ENCODE data around the gene GNAO1. TPM values are rescaled to one million over a fixed set of nuclear protein-coding genes. Genes with fewer than 3 reads are reported as not detected.
"Not testable (repeated sequence)": the region's sequence is repeated elsewhere in the genome, so short reads cannot be mapped to it uniquely, and the experiment has no call there.

The GNAO1 gene
- total and polyA plus RNA-seq, 7 donors = 0.35 to 1.9 (median 0.60) TPM

DNA sequence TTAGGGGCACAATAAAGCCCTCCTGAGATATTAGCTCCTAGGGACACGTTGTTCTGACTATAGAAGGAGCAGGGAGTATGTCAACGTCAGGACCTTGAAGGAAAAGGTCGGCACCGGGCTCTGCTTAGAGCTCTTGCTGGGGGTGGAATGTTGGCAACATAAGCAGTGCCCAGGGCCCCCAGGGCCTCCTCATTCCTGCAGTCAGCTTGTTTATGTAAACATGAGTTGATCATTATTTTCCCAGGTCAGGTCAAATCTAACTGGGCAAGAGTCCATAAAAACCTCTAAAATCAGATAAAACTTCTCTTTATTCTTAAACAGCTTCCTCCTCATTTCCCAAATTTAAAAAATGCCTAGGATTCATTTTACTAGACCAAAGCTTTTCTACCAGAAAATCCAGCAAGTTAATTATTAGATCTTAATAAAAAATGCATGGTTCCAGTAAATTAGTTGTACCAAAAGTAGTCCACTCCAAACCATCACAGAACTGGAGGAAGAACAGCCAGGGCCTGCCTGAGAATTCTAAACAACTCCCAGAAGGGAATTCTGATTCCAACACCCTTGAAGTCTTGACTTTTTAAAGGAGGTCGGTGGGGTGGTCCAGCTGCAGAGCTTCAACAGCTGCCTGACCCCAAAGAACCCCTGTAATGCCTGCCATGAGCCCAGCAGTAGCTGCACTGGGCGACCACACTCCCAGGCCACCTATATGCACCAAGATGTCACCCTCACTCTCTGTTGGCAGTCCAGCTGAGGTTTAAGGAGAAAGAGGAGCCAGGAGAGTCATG, 179.8 kb downstream of the GNAO1 start:
- Histone ChIP-seq H3K4me1 (peaks cover 28% of the 10 kb centered on the region), H3K4me3 (no peak overlapping the region), H3K27ac (no peak overlapping the region), H3K27me3 (ENCODE audit: insufficient read depth in 3 of 3, low read length in 2 of 3) (no peaks in the 10 kb centered on the region), H3K36me3 (ENCODE audit: insufficient read depth in 1 of 2, low read depth in 1 of 2) (peaks cover 0 to 41% of the 10 kb centered on the region in 2 donors), H3K9me3 (no peaks in the 10 kb centered on the region)
- intact Hi-C loops (cut with DNase I) = no loop called here
- ATAC-seq (peak; percentile 26 to 54 (median 44)), DNase-seq (no peak)
- 13 to 27% (median 18%) methylated on average over 6 of the region's 6 CpGs for WGBS, 3 donors
- TF ChIP-seq, protein P1, sequence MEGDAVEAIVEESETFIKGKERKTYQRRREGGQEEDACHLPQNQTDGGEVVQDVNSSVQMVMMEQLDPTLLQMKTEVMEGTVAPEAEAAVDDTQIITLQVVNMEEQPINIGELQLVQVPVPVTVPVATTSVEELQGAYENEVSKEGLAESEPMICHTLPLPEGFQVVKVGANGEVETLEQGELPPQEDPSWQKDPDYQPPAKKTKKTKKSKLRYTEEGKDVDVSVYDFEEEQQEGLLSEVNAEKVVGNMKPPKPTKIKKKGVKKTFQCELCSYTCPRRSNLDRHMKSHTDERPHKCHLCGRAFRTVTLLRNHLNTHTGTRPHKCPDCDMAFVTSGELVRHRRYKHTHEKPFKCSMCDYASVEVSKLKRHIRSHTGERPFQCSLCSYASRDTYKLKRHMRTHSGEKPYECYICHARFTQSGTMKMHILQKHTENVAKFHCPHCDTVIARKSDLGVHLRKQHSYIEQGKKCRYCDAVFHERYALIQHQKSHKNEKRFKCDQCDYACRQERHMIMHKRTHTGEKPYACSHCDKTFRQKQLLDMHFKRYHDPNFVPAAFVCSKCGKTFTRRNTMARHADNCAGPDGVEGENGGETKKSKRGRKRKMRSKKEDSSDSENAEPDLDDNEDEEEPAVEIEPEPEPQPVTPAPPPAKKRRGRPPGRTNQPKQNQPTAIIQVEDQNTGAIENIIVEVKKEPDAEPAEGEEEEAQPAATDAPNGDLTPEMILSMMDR (IDR thresholded peaks at IDR 0.05) = no peak

DNA sequence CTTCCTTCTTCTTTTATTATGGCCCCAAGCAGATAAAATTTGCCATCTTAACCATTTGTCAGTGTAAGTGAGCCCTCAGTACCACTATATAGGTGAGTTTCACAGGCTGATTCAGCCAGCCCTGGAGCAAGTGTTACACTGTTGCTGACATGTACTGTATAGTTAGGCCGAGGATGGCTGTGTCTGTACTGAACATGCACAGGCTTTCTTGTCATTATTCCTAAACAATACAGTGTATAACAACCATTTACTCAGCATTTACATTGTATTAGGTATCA, 180.3 kb downstream of the GNAO1 start:
- ATAC-seq = peak in 1 of 4 donors; percentile 26
- H3K9me3 ChIP-seq = no peaks in the 10 kb centered on the region
- H3K27ac ChIP-seq = no peak overlapping the region
- H3K4me1 ChIP-seq = peaks cover 28% of the 10 kb centered on the region
- intact Hi-C loops (cut with DNase I) = no loop called here
- H3K36me3 ChIP-seq (ENCODE audit: insufficient read depth in 1 of 2, low read depth in 1 of 2) = peaks cover 0 to 37% of the 10 kb centered on the region in 2 donors
- WGBS, 3 donors = 88 to 100% (median 89%) methylated on average over 1 of the region's 1 CpG
- no peaks in the 10 kb centered on the region for H3K27me3 ChIP-seq (ENCODE audit: insufficient read depth in 3 of 3, low read length in 2 of 3)
- DNase-seq = no peak
- no peak overlapping the region for H3K4me3 ChIP-seq
- TF ChIP-seq, protein P1 (IDR thresholded peaks at IDR 0.05) = no peak

DNA sequence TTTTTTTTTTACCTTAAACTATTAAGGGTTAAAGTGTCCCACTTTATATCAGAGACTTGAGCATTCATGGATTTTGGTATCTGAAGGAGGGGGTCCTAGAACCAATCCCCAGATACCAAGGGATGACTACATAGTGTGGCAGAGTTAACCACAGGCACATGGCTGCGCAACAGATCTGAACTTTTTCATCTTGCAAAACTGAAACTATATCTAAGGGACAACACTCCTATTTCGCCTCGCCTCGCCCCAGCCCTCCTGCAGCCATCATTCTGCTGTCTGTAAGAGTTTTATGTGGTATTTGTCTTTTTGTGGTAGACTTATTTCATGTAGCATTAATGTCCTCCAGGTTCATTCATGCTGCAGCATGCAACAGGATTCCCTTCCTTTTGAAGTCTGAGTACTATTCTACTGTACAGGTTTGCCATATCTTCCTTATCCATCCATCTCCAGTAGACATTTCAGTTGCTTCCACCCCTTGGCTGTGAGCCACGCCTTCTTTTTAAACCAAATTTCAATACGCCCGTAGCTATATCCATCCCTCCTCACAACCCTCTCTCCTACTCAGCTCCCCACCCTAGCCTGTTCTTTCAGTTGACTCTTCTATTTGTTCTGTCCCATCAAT, 180.8 kb downstream of the GNAO1 start:
- no peak overlapping the region for H3K4me3 ChIP-seq
- DNase-seq = no peak
- peaks cover 0 to 31% of the 10 kb centered on the region in 2 donors for H3K36me3 ChIP-seq (ENCODE audit: insufficient read depth in 1 of 2, low read depth in 1 of 2)
- H3K9me3 ChIP-seq = no peaks in the 10 kb centered on the region
- peaks cover 28% of the 10 kb centered on the region for H3K4me1 ChIP-seq
- TF ChIP-seq, protein P1 (IDR thresholded peaks at IDR 0.05) = no peak
- intact Hi-C loops (cut with DNase I) = no loop called here
- H3K27me3 ChIP-seq (ENCODE audit: insufficient read depth in 3 of 3, low read length in 2 of 3) = no peaks in the 10 kb centered on the region
- peak in 1 of 4 donors; percentile 26 for ATAC-seq
- no peak overlapping the region for H3K27ac ChIP-seq
- 80 to 92% (median 87%) methylated on average over 7 of the region's 7 CpGs for WGBS, 3 donors

DNA sequence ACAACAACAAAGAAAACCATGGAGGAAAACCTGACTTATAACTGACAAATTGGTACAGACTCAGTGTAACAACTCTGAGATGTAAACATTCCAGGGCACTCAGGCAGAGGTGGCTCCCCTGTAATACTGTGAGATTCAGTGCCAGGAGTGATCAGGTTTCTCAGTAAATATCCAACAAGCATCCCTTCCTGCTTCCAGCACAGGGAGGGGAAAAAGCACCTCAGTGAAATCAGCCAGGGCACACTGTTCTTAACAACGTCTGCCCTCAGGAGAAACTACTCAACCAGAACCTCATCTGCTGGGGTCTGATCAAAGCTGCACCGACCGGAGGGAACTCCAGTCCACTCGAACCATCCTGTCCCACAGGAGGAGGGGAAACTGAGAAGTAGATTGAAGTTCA, 181.7 kb downstream of the GNAO1 start:
- WGBS, 3 donors = 30 to 58% (median 36%) methylated on average over 4 of the region's 4 CpGs
- no peaks in the 10 kb centered on the region for H3K9me3 ChIP-seq
- no peak overlapping the region for H3K4me3 ChIP-seq
- H3K36me3 ChIP-seq (ENCODE audit: insufficient read depth in 1 of 2, low read depth in 1 of 2) = peaks cover 0 to 23% of the 10 kb centered on the region in 2 donors
- intact Hi-C loops (cut with DNase I) = no loop called here
- H3K27ac ChIP-seq = peak overlapping the region; percentile 47
- ATAC-seq (peak in 3 of 4 donors; percentile 34 to 43 (median 40)), DNase-seq (no peak)
- H3K27me3 ChIP-seq (ENCODE audit: insufficient read depth in 3 of 3, low read length in 2 of 3) = no peaks in the 10 kb centered on the region
- TF ChIP-seq, protein P1 (IDR thresholded peaks at IDR 0.05) = no peak
- peaks cover 28% of the 10 kb centered on the region for H3K4me1 ChIP-seq

DNA sequence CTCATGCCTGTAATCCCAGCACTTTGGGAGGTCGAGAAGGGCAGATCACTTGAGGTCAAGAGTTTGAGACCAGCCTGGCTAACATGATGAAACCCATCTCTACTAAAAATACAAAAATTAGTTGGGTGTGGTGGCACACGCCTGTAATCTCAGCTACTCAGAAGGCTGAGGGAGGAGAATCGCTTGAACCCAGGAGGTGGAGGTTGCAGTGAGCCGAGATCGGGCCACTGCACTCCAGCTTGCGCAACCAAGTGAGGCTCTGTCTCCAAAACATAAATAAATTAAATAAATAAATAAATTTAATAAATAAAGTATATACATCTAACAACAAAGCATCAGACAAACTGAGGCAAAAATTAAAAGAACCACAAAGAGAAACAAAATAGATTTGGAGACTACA, 184.5 kb downstream of the GNAO1 start:
- intact Hi-C loops (cut with DNase I); H3K9me3 ChIP-seq; H3K4me3 ChIP-seq; ATAC-seq; DNase-seq; H3K27ac ChIP-seq; H3K27me3 ChIP-seq (ENCODE audit: insufficient read depth in 3 of 3, low read length in 2 of 3): not testable (repeated sequence)
- Histone ChIP-seq H3K4me1 (peaks cover 21% of the 10 kb centered on the region), H3K36me3 (ENCODE audit: insufficient read depth in 1 of 2, low read depth in 1 of 2) (peaks cover 0 to 33% of the 10 kb centered on the region in 2 donors)
- WGBS, 3 donors = 84 to 90% (median 90%) methylated on average over 6 of the region's 6 CpGs

DNA sequence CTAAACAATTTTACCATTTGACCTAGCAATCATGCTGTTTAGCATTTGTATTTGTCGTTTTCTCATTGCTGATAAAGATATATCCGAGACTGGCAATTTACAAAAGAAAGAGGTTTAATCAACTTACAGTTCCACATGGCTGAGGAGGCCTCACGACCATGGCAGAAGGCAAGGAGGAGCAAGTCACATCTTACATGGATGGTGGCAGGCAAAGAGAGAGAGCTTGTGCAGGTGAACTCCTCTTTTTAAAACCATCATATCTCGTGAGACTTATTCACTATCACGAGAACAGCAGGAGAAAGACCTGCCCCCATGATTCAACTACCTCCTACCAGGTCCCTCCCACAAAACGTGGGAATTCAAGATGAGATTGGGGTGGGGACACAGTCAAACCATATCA, 187.8 kb downstream of the GNAO1 start:
- WGBS, 3 donors = 90 to 97% (median 96%) methylated on average over 6 of the region's 6 CpGs
- H3K27ac ChIP-seq; intact Hi-C loops (cut with DNase I); H3K27me3 ChIP-seq (ENCODE audit: insufficient read depth in 3 of 3, low read length in 2 of 3); H3K4me3 ChIP-seq; DNase-seq; ATAC-seq; H3K4me1 ChIP-seq; H3K9me3 ChIP-seq: not testable (repeated sequence)
- peaks cover 0 to 61% of the 10 kb centered on the region in 2 donors for H3K36me3 ChIP-seq (ENCODE audit: insufficient read depth in 1 of 2, low read depth in 1 of 2)

DNA sequence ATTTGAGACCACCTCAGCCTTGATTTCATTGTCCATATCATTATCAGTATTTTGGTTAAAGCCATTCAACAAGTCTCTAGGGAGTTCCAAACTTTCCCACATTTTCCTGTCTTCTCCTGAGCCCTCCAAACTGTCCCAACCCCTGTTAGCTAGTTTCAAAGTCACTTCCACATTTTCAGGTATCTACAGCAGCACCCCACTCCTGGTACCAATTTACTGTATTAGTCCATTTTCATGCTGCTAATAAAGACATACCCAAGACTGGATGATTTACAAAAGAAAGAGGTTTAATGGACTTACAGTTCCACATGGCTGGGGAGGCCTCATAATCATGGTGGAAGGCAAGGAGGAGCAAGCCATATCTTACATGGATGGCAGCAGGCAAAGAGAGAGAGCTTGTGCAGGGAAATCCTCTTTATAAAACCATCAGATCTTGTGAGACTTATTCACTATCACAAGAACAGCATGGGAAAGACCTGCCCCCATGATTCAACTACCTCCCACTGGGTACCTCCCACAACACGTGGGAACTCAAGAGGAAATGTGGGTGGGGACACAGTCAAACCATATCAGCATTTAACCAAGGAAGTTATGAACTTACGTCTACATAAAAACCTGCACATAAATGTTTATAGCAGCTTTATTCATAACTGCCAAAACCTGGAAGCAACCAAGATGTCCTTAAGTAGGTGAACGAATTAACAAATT, 189.6 kb downstream of the GNAO1 start:
- H3K27me3 ChIP-seq (ENCODE audit: insufficient read depth in 3 of 3, low read length in 2 of 3); DNase-seq; intact Hi-C loops (cut with DNase I); H3K9me3 ChIP-seq; H3K4me3 ChIP-seq; H3K4me1 ChIP-seq; ATAC-seq; H3K27ac ChIP-seq: not testable (repeated sequence)
- WGBS, 3 donors = 97 to 99% (median 97%) methylated on average over 3 of the region's 3 CpGs
- peaks cover 0 to 74% of the 10 kb centered on the region in 2 donors for H3K36me3 ChIP-seq (ENCODE audit: insufficient read depth in 1 of 2, low read depth in 1 of 2)

Measured in psoas muscle (tissue), 8 donors.